Left ventricle myocardium inferior (tissue), 1 donor: ENCODE data around the gene IL3. TPM values are rescaled to one million over a fixed set of nuclear protein-coding genes. Genes with fewer than 3 reads are reported as not detected.
A peak's percentile ranks its signal among the peaks of the same experiment; 100 is the strongest.

Source experiments
- DNase-seq: peaks from one replicate; pipeline ENCODE4 v3.0.0-alpha.2; 2020
- H3K27ac ChIP-seq: fragments of 200-600 bp; replicated peaks from 2 replicates; pipeline ENCODE4 v1.8.0; 2021
- H3K27me3 ChIP-seq: fragments of 200-600 bp; 2 replicates; pipeline ENCODE4 v1.8.0; 2021; ENCODE audit warnings: low read depth
- H3K36me3 ChIP-seq: fragments of 200-600 bp; 2 replicates; pipeline ENCODE4 v1.8.0; 2021
- H3K4me1 ChIP-seq: fragments of 200-600 bp; 2 replicates; pipeline ENCODE4 v1.8.0; 2021
- H3K4me3 ChIP-seq: fragments of 200-600 bp; 2 replicates; pipeline ENCODE4 v1.8.0; 2021; ENCODE audit warnings: mild to moderate bottlenecking, moderate library complexity
- H3K9me3 ChIP-seq: fragments of 200-600 bp; replicated peaks from 2 replicates; pipeline ENCODE4 v1.8.0; 2021
- CTCF ChIP-seq: fragments of 200-600 bp; IDR thresholded peaks from 2 replicates; pipeline ENCODE4 v1.8.0; 2021; ENCODE audit warnings: antibody characterized with exemption, mild to moderate bottlenecking, borderline replicate concordance
- intact Hi-C: fragments of 100-400 bp; cut with micrococcal nuclease; formaldehyde crosslinking; loops from one replicate; pipeline ENCODE4 v1.11.0; 2022
- total RNA-seq: library from RNA; stranded (reverse); fragmentation: NEBNext Ultra II Directional; extraction: Animal tissue kit (Norgen Biotek cat#: 25700); gene quantifications from one replicate; pipeline ENCODE4 v1.2.1, GENCODE V29; 2021
- donor health status: DM: no; HTN: yes; CAD: no; lungs with severe emphysema.

Gene IL3
- total RNA-seq, 1 donor from 2014 or later, result not detected

GRCh38 chr5:132081458-132081857, 21.0 kb downstream of the IL3 start:
- Histone ChIP-seq H3K4me1 (peaks cover 11% of the 10 kb centered on the region), H3K36me3 (no peaks in the 10 kb centered on the region), H3K9me3 (no peaks in the 10 kb centered on the region), H3K27me3 (no peaks in the 10 kb centered on the region), H3K27ac (no peak overlapping the region), H3K4me3 (no peak overlapping the region)
- TF ChIP-seq CTCF, result no peak
- no peak for DNase-seq
- intact Hi-C loops, result no loop called here

DNA sequence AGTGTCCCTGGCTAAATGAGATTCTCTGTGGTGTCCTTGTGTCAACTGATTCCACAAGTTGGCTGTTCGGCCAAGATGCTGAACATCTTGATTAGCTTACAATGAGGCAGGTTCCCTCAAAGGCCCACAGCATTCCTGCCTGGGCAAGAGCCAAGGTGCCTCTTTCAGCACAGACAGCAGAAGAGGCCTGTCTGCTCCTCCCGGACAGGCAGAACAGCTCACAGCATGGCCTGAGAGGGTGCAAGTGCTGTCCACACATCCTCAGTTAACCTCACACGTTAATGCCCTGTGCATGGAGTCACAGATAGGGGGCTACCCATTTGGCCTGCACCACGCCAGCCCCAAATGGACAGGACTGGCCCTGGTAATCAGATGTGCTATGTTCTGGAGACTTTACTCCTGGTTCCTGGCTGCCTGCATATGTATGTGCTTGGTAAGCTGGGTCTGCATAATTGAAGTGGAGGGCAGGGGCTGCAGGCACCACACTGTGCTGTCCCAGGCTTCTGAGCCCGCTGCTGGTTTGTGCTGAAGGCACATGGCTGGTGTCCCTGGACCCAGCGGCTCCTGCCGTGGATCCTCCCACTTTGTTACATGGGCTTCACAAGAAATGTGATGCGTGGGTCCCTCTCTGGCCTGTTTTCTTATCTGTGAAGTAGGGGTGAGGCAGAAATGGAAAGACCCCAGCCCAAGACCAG, 22.0 kb downstream of the IL3 start:
- no peak for TF ChIP-seq CTCF
- Histone ChIP-seq H3K4me1 (peaks cover 21% of the 10 kb centered on the region), H3K36me3 (no peaks in the 10 kb centered on the region), H3K27me3 (no peaks in the 10 kb centered on the region), H3K4me3 (no peak overlapping the region), H3K27ac (no peak overlapping the region), H3K9me3 (no peaks in the 10 kb centered on the region)
- DNase-seq, result no peak
- intact Hi-C loops, result no loop called here

DNA sequence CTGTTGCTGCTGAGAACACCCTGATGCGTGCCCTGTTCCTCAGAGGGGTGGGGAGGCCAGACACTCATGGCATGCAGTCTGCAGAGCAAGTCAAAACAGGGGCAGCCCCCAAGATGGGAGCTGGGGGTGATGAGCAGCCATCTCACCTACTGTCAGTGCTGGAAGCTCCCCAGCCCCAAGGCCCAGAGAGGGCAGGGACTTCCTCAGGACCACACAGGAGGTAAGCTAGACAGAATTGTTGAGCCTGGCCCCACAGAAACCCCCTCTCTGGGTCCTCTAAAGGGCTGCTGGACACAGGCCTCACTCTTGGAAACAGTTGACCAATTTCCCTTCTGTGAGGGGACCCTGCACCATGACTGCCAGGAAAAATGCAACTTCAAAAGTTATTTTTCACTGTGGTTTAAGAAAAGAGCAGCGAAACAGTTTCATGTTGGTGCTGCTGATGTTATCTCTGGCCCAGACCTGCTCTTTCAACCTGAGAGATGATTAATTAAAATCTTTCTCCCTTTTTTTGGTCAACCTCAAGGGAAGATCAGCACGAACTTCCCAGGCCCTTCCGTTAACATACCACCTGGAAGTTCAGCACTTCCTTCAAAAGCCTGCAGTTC, 22.7 kb downstream of the IL3 start:
- Histone ChIP-seq H3K36me3 (no peaks in the 10 kb centered on the region), H3K4me3 (no peak overlapping the region), H3K4me1 (peaks cover 28% of the 10 kb centered on the region), H3K27me3 (no peaks in the 10 kb centered on the region), H3K27ac (no peak overlapping the region), H3K9me3 (no peaks in the 10 kb centered on the region)
- DNase-seq, result no peak
- intact Hi-C loops, result no loop called here
- no peak for TF ChIP-seq CTCF

- no peak overlapping the region for H3K4me3 ChIP-seq
- peak overlapping the region; percentile 63 for H3K27ac ChIP-seq
- DNase-seq, result no peak
- TF ChIP-seq CTCF, result no peak
- intact Hi-C loops, result no loop called here
- no peaks in the 10 kb centered on the region for H3K9me3 ChIP-seq
- no peaks in the 10 kb centered on the region for H3K36me3 ChIP-seq
- H3K27me3 ChIP-seq, result no peaks in the 10 kb centered on the region
- H3K4me1 ChIP-seq, result peaks cover 29% of the 10 kb centered on the region
These were observed 25.2 kb downstream of the IL3 start for GRCh38 chr5:132085686-132086085.

GRCh38 chr5:132086277-132086794, 25.9 kb downstream of the IL3 start:
- Histone ChIP-seq H3K4me1 (peaks cover 29% of the 10 kb centered on the region), H3K36me3 (no peaks in the 10 kb centered on the region), H3K27me3 (no peaks in the 10 kb centered on the region), H3K9me3 (no peaks in the 10 kb centered on the region), H3K27ac (peak overlapping the region; percentile 63), H3K4me3 (no peak overlapping the region)
- no peak for TF ChIP-seq CTCF
- intact Hi-C loops, result no loop called here
- peak; percentile 74 for DNase-seq
